ENCODE measurements around the gene TSEN54. TPM values are rescaled to one million over a fixed set of nuclear protein-coding genes. Genes with fewer than 3 reads are reported as not detected.

TSEN54 gene
- total and polyA plus RNA-seq, 2 experiments from 2014 or later, result 42.5 to 52.3 TPM

GRCh38 chr17:75515496-75516254, 653 bp upstream of the TSEN54 start, which contains the start of gene CASKIN2:
CASKIN2 (minus strand) TSS chr17:75515537; CDS start chr17:75513804, 1,733 bp downstream.
- peak; percentile 98 for DNase-seq (ENCODE audit: low spot score)
- Histone ChIP-seq H3K4me1 (ENCODE audit: insufficient read depth) (peaks cover 45% of the 10 kb centered on the region), H3K9me2 (replicated peaks; ENCODE audit: insufficient read depth) (no peaks in the 10 kb centered on the region), H3K9me3 (ENCODE audit: low read depth) (no peaks in the 10 kb centered on the region), H3K79me2 (peaks cover 72% of the 10 kb centered on the region), H2AFZ (peak within 1 kb of the TSS; percentile 99), H3K4me3 (peak within 1 kb of the TSS; percentile 100), H3K4me2 (peak within 1 kb of the TSS; percentile 100), H3K27me3 (no peaks in the 10 kb centered on the region), H3K27ac (peak within 1 kb of the TSS; percentile 82), H4K20me1 (ENCODE audit: insufficient read depth, poor library complexity, severe bottlenecking) (peaks cover 18% of the 10 kb centered on the region), H3K36me3 (replicated peaks; ENCODE audit: insufficient read depth, low read depth) (no peaks in the 10 kb centered on the region)
- 2% methylated on average over 34 of the region's 78 CpGs for WGBS (ENCODE audit: low lambda C conversion rate, missing lambda C conversion rate)
- TF ChIP-seq EZH2phosphoT487 (IDR thresholded peaks at IDR 0.05; ENCODE audit: low read depth, severe bottlenecking, unreplicated experiment), result no peak
- peak; percentile 100 for TF ChIP-seq CTCF (IDR thresholded peaks at IDR 0.05; ENCODE audit: poor library complexity)

GRCh38 chr17:75516619-75517296, 430 bp downstream of the TSEN54 start:
- Histone ChIP-seq H2AFZ (peak overlapping the region; percentile 88), H3K27ac (peak overlapping the region; percentile 92), H3K9me3 (ENCODE audit: low read depth) (no peaks in the 10 kb centered on the region), H3K4me2 (peak overlapping the region; percentile 99), H3K27me3 (no peaks in the 10 kb centered on the region), H3K36me3 (replicated peaks; ENCODE audit: insufficient read depth, low read depth) (no peaks in the 10 kb centered on the region), H3K4me3 (peak overlapping the region; percentile 96), H3K9me2 (replicated peaks; ENCODE audit: insufficient read depth) (no peaks in the 10 kb centered on the region), H3K4me1 (ENCODE audit: insufficient read depth) (peaks cover 38% of the 10 kb centered on the region), H4K20me1 (ENCODE audit: insufficient read depth, poor library complexity, severe bottlenecking) (peaks cover 18% of the 10 kb centered on the region), H3K79me2 (peaks cover 61% of the 10 kb centered on the region)
- DNase-seq (ENCODE audit: low spot score), result peak; percentile 73
- WGBS (ENCODE audit: low lambda C conversion rate, missing lambda C conversion rate), result under 1% methylated on average over 21 of the region's 65 CpGs
- TF ChIP-seq CTCF (IDR thresholded peaks at IDR 0.05; ENCODE audit: poor library complexity) (no peak), EZH2phosphoT487 (IDR thresholded peaks at IDR 0.05; ENCODE audit: low read depth, severe bottlenecking, unreplicated experiment) (no peak), EZH2 (IDR thresholded peaks at IDR 0.05; ENCODE audit: borderline replicate concordance) (no peak)

- Histone ChIP-seq H3K36me3 (replicated peaks; ENCODE audit: insufficient read depth, low read depth) (no peaks in the 10 kb centered on the region), H3K9me3 (ENCODE audit: low read depth) (no peaks in the 10 kb centered on the region), H3K9me2 (replicated peaks; ENCODE audit: insufficient read depth) (no peaks in the 10 kb centered on the region), H3K4me1 (ENCODE audit: insufficient read depth) (peaks cover 32% of the 10 kb centered on the region), H4K20me1 (ENCODE audit: insufficient read depth, poor library complexity, severe bottlenecking) (peaks cover 14% of the 10 kb centered on the region), H3K27me3 (no peaks in the 10 kb centered on the region), H3K27ac (peak overlapping the region; percentile 92), H2AFZ (peak overlapping the region; percentile 88), H3K4me2 (peak overlapping the region; percentile 99), H3K79me2 (peaks cover 55% of the 10 kb centered on the region), H3K4me3 (peak overlapping the region; percentile 96)
- WGBS (ENCODE audit: low lambda C conversion rate, missing lambda C conversion rate), result 24% methylated on average over 10 of the region's 10 CpGs
- TF ChIP-seq CTCF (IDR thresholded peaks at IDR 0.05; ENCODE audit: poor library complexity), result no peak
- no peak for TF ChIP-seq EZH2phosphoT487 (IDR thresholded peaks at IDR 0.05; ENCODE audit: low read depth, severe bottlenecking, unreplicated experiment)
- TF ChIP-seq EZH2 (IDR thresholded peaks at IDR 0.05; ENCODE audit: borderline replicate concordance), result no peak
- no peak for DNase-seq (ENCODE audit: low spot score)
Measured at GRCh38 chr17:75517297-75517865, 1.1 kb downstream of the TSEN54 start.

Data from hepatocyte (in vitro differentiated cells).